HG03457 (cell line): ENCODE data around the gene POLR1E.

Source experiments
- ATAC-seq: cut with Tn5 transposase; IDR thresholded peaks from one replicate; pipeline ENCODE4 v1.9.1; 2021; ENCODE audit warnings: moderate number of reproducible peaks; ENCODE audit not compliant: unreplicated experiment

The POLR1E gene

DNA sequence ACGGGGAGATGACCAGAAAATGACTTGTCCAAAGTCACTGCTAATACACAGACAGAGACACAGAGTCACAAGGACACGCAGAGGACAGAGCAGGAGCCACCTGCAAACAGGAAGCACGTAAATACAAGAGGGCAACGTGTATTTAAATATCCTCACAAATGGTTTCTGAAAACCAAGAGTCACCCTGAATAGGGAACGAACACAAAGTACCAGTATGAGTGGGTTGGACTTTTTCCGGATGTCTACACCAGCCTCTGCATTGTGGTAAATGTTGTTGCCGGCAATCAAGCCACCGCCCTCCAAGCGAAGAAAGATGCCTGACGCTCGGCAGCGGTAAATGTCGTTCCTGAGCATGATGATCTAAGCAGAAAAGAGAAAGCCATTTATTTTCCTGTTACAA lies 46.0 kb downstream of the POLR1E start:
- no peak for ATAC-seq

- no peak for ATAC-seq
Observed at GRCh38 chr9:37534412-37534811, 48.7 kb downstream of the POLR1E start.

DNA sequence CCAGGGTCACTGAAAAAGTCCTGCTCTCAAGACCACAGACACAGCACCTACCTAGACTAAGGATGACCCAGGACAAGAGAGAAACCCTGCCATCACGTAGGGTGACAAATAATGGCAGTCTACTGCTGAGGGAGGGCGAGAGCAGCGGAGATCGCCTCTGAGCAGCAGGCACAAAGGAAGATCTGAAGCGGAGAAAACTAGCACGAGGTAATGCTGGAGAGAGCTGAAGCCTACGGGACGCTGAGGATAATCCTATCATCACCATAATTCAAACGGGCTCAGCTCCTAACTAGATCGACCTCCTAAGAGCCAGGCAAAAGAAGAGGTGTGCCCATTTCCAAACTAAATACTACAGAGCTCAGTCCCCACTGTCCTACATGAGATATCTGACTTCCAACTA lies 49.2 kb downstream of the POLR1E start:
- no peak for ATAC-seq

- ATAC-seq = no peak
Observed at GRCh38 chr9:37538099-37538498, 52.4 kb downstream of the POLR1E start.

DNA sequence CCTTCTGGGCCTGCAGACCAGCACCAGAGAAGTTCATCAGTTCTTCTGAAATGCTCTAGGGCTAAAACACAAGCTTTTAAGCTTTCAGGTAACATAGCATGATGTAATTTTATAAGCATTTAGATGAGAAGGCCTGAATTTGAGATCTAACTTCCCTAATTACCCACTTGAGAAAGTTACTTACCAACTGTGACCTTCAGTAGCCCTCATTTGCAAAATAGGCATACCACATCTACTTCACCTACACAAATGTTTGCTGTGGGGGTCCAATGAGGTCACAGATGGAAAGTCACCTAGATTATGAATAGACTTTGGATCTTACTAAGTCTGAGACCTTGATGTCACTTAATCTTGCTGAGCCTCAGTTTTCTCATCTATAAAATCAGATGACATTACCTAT lies 53.9 kb downstream of the POLR1E start:
- no peak for ATAC-seq

DNA sequence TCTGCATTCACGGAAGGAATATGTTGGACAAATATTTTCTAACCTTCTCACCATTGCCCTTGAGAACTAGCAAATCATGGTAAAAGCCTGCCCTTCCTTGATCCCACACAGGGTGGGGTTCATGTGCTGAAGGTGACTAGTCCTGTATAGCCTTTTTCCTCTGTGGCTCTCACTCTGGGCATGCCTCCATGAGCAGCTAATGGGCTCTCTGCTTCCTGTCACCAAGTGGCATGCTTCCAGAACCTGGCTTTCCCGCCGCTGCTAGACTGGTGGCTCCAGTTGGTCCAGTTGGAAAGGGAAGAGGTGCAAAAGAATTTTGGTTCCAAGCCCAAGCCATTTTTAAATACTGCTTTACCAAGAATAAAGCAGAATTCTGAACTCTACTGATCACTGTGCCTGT lies 54.9 kb downstream of the POLR1E start:
- ATAC-seq = no peak

DNA sequence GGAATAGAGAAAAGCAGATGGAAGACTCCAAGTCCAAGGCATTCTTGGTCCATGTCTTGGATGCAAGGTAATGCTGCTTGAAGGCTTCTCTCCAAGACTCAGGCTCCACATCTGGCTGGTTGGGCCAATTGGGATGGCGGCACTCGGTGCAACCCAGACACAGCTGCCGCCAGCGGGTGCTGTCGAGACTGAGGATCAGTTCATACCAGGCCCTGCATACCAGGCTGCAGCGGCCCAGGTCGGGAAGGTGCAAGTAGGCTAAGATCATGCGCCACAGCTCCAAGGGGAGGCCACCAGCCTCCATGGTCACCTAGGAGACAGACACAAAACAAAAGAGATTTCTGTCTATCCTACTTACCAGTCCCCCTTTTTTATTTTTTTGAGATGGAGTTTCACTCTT lies 55.7 kb downstream of the POLR1E start:
- ATAC-seq = no peak

DNA sequence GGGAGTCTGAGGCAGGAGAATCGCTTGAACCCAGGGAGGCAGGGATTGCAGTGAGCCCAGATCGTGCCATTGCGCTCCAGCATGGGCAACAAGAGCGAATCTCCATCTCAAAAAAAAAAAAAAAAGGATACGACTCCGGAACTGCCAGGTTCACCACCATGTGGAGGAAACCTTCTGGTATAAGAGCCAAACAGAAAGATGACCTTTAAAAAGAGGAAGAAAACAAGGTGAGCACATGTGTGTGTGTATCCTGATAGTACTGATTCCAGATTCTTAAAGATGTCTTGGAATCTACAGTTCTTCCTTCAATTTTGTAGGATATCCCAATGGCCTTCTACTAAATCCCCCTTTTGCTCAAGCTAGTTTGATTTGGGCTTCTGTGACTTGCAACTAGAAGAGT lies 56.7 kb downstream of the POLR1E start:
- ATAC-seq = no peak

- no peak for ATAC-seq
Observed at GRCh38 chr9:37542895-37543294, 57.1 kb downstream of the POLR1E start.

- ATAC-seq = no peak
Observed at GRCh38 chr9:37543468-37543867, 57.7 kb downstream of the POLR1E start.

DNA sequence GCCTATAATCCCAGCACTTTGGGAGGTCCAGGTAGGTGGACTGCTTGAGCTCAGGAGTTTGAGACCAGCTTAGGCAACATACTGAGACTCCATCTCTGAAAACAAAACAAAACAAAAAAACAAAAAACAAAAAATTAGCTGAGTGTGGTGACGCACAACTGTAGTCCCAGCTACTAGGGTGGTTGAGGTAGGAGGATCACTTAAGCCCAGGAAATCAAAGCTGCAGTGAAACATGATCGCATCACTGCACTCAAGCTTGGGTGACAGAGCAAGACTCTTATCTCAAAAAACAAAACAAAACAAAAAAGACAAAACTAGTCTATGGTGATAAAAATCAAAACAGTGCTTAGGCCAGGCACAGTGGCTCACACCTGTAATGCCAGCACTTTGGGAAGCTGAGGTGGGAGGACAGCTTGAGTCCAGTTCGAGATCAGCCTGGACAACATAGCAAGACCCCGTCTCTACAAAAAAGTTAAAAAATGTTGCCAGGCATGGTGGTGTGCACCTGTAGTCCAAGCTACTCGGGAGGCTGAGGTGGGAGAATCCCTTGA lies 61.7 kb downstream of the POLR1E start:
- no peak for ATAC-seq

DNA sequence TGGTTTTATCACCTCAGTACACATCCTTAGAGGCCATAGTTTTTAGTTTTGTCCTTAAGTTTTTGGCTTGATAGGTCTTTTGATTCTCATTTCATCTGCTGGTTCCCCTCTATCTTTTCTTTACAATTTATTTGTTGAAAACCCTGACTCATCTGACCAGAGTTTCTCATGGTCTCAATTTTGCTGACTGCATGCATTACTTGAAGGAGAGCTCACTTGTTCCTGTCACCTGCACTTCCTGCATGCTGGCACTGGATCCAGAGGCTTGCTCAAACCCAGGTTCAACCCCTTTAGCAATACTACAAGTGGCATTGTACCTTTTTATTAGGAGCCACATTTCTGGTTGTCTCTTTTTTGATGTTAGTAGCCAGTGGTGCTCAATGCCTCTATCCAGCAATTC lies 63.8 kb downstream of the POLR1E start:
- no peak for ATAC-seq

- ATAC-seq = no peak
Observed at GRCh38 chr9:37550781-37551180, 65.0 kb downstream of the POLR1E start.

DNA sequence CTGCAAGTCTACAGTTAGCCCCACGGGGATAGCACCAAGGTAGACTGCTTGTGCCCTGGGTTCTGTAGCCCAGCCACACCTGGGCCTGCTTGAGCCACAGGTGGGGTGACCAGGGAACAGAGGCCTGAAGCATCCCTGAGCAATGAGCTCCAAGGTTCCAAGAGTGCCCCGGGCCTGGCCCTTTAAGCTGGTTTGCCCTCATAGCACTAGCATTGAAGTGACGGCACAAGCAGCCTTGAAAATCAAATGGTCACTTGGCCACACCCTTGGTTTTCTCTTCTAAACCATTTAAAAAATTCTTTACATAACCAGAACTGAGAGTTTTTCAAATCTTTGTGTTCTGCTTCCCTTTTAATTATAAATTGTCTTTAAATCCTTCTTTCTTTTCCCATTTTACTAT lies 65.7 kb downstream of the POLR1E start:
- no peak for ATAC-seq

GRCh38 chr9:37551888-37552287 lies 66.1 kb downstream of the POLR1E start:
- no peak for ATAC-seq
